Vagina (tissue), 2 donors: ENCODE measurements around the gene MEF2A. TPM values are rescaled to one million over a fixed set of nuclear protein-coding genes. Genes with fewer than 3 reads are reported as not detected.
"Not testable (repeated sequence)": the region's sequence is repeated elsewhere in the genome, so short reads cannot be mapped to it uniquely, and the experiment has no call there.

Experiments used
- DNase-seq, 2 donors: peaks; one replicate each; pipeline ENCODE4 v3.0.0-alpha.2; 2017; ENCODE audit errors: extremely low spot score in 2 of 2
- H3K27ac ChIP-seq: fragments of 200-600 bp; sonication (generic); one replicate; pipeline ENCODE4 v1.5.1; 2019
- H3K27me3 ChIP-seq: fragments of 200-600 bp; sonication (generic); one replicate; pipeline ENCODE4 v1.5.1; 2019
- H3K36me3 ChIP-seq, 2 donors: fragments of 200-600 bp; sonication (generic); one replicate each; pipeline ENCODE4 v1.5.1; 2017 to 2019
- H3K4me1 ChIP-seq: fragments of 200-600 bp; sonication (generic); one replicate; pipeline ENCODE4 v1.5.1; 2019
- H3K4me3 ChIP-seq, 2 donors: fragments of 200-600 bp; sonication (generic); 1 replicate in 1 of 2; 2 replicates in 1 of 2; pipeline ENCODE4 v1.5.1; 2016 to 2019
- H3K9me3 ChIP-seq: fragments of 200-600 bp; sonication (generic); one replicate; pipeline ENCODE4 v1.5.1; 2019
- CTCF ChIP-seq, 3 experiments: fragments of 450-650 bp in 2 of 3; fragments of 200-600 bp in 1 of 3; sonication (generic) in 1 of 3; IDR thresholded peaks; one replicate each; pipeline ENCODE4 v1.5.1; 2017 to 2019; ENCODE audit warnings: antibody characterized with exemption in 3 of 3, mild to moderate bottlenecking in 2 of 3, moderate library complexity in 2 of 3
- POLR2A ChIP-seq, 2 donors: fragments of 450-650 bp; IDR thresholded peaks; one replicate each; pipeline ENCODE4 v1.6.1; 2017; ENCODE audit warnings: antibody characterized with exemption in 2 of 2, mild to moderate bottlenecking in 2 of 2, moderate library complexity in 2 of 2
- POLR2AphosphoS5 ChIP-seq, 2 donors: sonication (generic); formaldehyde crosslinking; IDR thresholded peaks; one replicate each; pipeline ENCODE4 v1.9.0; 2017; ENCODE audit warnings: antibody characterized with exemption in 2 of 2, mild to moderate bottlenecking in 2 of 2, low read depth in 1 of 2; ENCODE audit not compliant: insufficient read depth in 1 of 2
- intact Hi-C: fragments of 100-400 bp; cut with DNase I; formaldehyde crosslinking; loops from one replicate; pipeline ENCODE4 v1.15.1; 2023
- total RNA-seq: library from RNA; depleted of rRNA; stranded (reverse); fragments of >200 nt; gene quantifications from one replicate; pipeline ENCODE4 v1.2.3, GENCODE V29; 2016

Gene MEF2A
- total RNA-seq, 1 donor from 2014 or later = 51.3 TPM

- no peak overlapping the region for H3K27ac ChIP-seq
- no peak for DNase-seq
- peaks cover 0 to 8% of the 10 kb centered on the region in 2 donors for H3K36me3 ChIP-seq
- no peaks in the 10 kb centered on the region for H3K9me3 ChIP-seq
- no peak overlapping the region for H3K4me3 ChIP-seq
- TF ChIP-seq POLR2AphosphoS5 (IDR thresholded peaks at IDR 0.05; ENCODE audit: insufficient read depth in 1 of 2, low read depth in 1 of 2) (no peak), CTCF (IDR thresholded peaks at IDR 0.05) (no peak), POLR2A (IDR thresholded peaks at IDR 0.05) (no peak)
- H3K27me3 ChIP-seq = no peaks in the 10 kb centered on the region
- peaks cover 4% of the 10 kb centered on the region for H3K4me1 ChIP-seq
- intact Hi-C loops = no loop called here
Observed at GRCh38 chr15:99645951-99646350, 80.2 kb downstream of the MEF2A start.

GRCh38 chr15:99651023-99651807 is 85.4 kb downstream of the MEF2A start:
- TF ChIP-seq CTCF (IDR thresholded peaks at IDR 0.05) (no peak), POLR2AphosphoS5 (IDR thresholded peaks at IDR 0.05; ENCODE audit: insufficient read depth in 1 of 2, low read depth in 1 of 2) (no peak), POLR2A (IDR thresholded peaks at IDR 0.05) (no peak)
- intact Hi-C loops = no loop called here
- DNase-seq = no peak
- H3K4me1 ChIP-seq = no peaks in the 10 kb centered on the region
- no peak overlapping the region for H3K27ac ChIP-seq
- no peaks in the 10 kb centered on the region for H3K9me3 ChIP-seq
- H3K36me3 ChIP-seq = peaks cover 0 to 8% of the 10 kb centered on the region in 2 donors
- H3K4me3 ChIP-seq = no peak overlapping the region
- no peaks in the 10 kb centered on the region for H3K27me3 ChIP-seq

GRCh38 chr15:99656205-99656604 is 90.4 kb downstream of the MEF2A start:
- intact Hi-C loops = no loop called here
- Histone ChIP-seq H3K27me3 (no peaks in the 10 kb centered on the region), H3K4me3 (no peak overlapping the region), H3K9me3 (no peaks in the 10 kb centered on the region), H3K27ac (no peak overlapping the region), H3K4me1 (no peaks in the 10 kb centered on the region), H3K36me3 (no peaks in the 10 kb centered on the region)
- DNase-seq = no peak
- no peak for TF ChIP-seq POLR2A (IDR thresholded peaks at IDR 0.05)
- no peak for TF ChIP-seq CTCF (IDR thresholded peaks at IDR 0.05)
- no peak for TF ChIP-seq POLR2AphosphoS5 (IDR thresholded peaks at IDR 0.05; ENCODE audit: insufficient read depth in 1 of 2, low read depth in 1 of 2)

GRCh38 chr15:99657996-99658395 is 92.2 kb downstream of the MEF2A start:
- no peaks in the 10 kb centered on the region for H3K9me3 ChIP-seq
- intact Hi-C loops = no loop called here
- DNase-seq = no peak
- no peak overlapping the region for H3K27ac ChIP-seq
- no peaks in the 10 kb centered on the region for H3K36me3 ChIP-seq
- H3K27me3 ChIP-seq = no peaks in the 10 kb centered on the region
- TF ChIP-seq POLR2AphosphoS5 (IDR thresholded peaks at IDR 0.05; ENCODE audit: insufficient read depth in 1 of 2, low read depth in 1 of 2) (no peak), POLR2A (IDR thresholded peaks at IDR 0.05) (no peak), CTCF (IDR thresholded peaks at IDR 0.05) (no peak)
- H3K4me3 ChIP-seq = no peak overlapping the region
- H3K4me1 ChIP-seq = no peaks in the 10 kb centered on the region

DNA sequence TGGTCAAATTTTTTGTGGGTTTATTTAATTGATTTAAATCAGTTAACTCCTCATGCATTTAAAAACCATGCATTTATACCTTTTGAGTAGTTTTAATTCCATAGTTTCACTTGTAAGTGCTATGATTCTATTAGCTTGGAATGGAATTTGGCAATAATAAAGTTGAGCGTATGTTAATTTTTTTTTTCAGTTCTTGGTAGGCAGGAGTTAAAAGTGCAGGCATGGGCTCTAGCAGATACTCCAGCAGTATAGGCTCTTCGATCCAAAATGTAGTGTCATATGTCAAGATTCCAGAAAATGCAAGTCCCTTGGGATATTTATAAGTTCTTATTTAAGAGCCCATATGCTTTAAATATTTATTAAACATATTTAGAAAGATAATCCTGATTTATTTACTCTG is 97.1 kb downstream of the MEF2A start:
- no peak for TF ChIP-seq POLR2A (IDR thresholded peaks at IDR 0.05)
- no peak for TF ChIP-seq POLR2AphosphoS5 (IDR thresholded peaks at IDR 0.05; ENCODE audit: insufficient read depth in 1 of 2, low read depth in 1 of 2)
- TF ChIP-seq CTCF (IDR thresholded peaks at IDR 0.05) = no peak
- no peak overlapping the region for H3K4me3 ChIP-seq
- no peaks in the 10 kb centered on the region for H3K4me1 ChIP-seq
- intact Hi-C loops = no loop called here
- H3K27me3 ChIP-seq = no peaks in the 10 kb centered on the region
- DNase-seq = no peak
- H3K36me3 ChIP-seq = no peaks in the 10 kb centered on the region
- H3K27ac ChIP-seq = no peak overlapping the region
- no peaks in the 10 kb centered on the region for H3K9me3 ChIP-seq

DNA sequence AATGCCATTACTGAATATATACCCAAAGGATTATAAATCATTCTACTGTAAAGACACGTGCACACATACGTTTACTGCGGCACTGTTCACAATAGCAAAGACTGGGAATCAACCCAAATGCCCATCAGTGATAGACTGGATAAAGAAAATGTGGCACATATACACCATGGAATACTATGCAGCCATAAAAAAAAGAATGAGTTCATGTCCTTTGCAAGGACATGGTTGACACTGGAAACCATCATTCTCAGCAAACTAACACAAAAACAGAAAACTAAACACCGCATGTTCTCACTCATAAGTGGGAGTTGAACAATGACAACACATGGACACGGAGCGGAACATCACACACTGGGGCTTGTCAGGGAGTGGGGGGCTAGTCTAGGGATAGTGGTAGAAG is 100.3 kb downstream of the MEF2A start:
- H3K27ac ChIP-seq, H3K36me3 ChIP-seq, intact Hi-C loops, H3K4me3 ChIP-seq, DNase-seq, H3K4me1 ChIP-seq, H3K27me3 ChIP-seq, H3K9me3 ChIP-seq: not testable (repeated sequence)
